ENCODE results near the gene CHML. TPM values are rescaled to one million over a fixed set of nuclear protein-coding genes. Genes with fewer than 3 reads are reported as not detected.

CHML gene
- total and polyA plus RNA-seq, 2 of the 8 experiments (the other 6 are each of a cell fraction or from before 2014, with no cell fraction given), result 11.5 to 82.4 TPM

DNA sequence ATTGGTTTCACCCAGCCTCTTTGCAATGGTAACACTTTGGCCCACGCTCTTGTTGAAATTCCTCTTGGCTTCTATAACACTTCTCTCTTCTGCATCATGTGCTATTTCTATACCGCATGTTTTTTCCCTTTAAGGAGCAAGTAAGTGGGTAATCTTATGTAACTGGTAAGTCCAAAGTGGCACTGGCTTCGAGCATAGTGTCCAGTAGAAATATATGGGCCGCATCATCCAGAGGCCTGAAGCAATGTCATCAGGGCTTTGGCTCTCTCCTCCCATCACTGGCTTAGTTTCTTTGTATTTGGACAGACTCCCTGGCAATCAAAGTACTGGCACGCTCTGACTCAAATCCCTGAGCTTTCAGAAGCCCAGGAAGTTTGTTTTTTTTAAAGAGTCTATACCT, 17.5 kb downstream of the CHML start (continued):
- TF ChIP-seq, protein P1, sequence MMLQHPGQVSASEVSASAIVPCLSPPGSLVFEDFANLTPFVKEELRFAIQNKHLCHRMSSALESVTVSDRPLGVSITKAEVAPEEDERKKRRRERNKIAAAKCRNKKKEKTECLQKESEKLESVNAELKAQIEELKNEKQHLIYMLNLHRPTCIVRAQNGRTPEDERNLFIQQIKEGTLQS (IDR thresholded peaks at IDR 0.05; ENCODE audit: insufficient read depth, low read depth, low read length), result no peak
- TF ChIP-seq SP4 (IDR thresholded peaks at IDR 0.05; ENCODE audit: low read length) (no peak), KDM4A (IDR thresholded peaks at IDR 0.05; ENCODE audit: low read depth, low read length, severe bottlenecking) (no peak), EP300 (IDR thresholded peaks at IDR 0.05; ENCODE audit: borderline replicate concordance in 1 of 2, low read depth in 2 of 2, low read length in 2 of 2) (no peak), TBP (IDR thresholded peaks at IDR 0.05; ENCODE audit: low read depth, low read length) (no peak)

All from H1 (cell line).